Osteocyte (in vitro differentiated cells): ENCODE results near the gene PRKCE. TPM values are rescaled to one million over a fixed set of nuclear protein-coding genes. Genes with fewer than 3 reads are reported as not detected.

Source experiments
- DNase-seq: peaks from one replicate; pipeline ENCODE4 v3.0.0; 2021; ENCODE audit warnings: mixed read lengths; ENCODE audit not compliant: unreplicated experiment; ENCODE audit errors: extremely low spot score
- H3K27ac Mint-ChIP-seq: one replicate; pipeline ENCODE4 v1.8.0; 2021; ENCODE audit warnings: mild to moderate bottlenecking, mixed read lengths; ENCODE audit not compliant: unreplicated experiment
- H3K27me3 Mint-ChIP-seq: one replicate; pipeline ENCODE4 v1.8.0; 2021; ENCODE audit warnings: mixed read lengths; ENCODE audit not compliant: unreplicated experiment
- H3K36me3 Mint-ChIP-seq: one replicate; pipeline ENCODE4 v1.8.0; 2021; ENCODE audit warnings: mixed read lengths; ENCODE audit not compliant: unreplicated experiment
- H3K4me1 Mint-ChIP-seq: one replicate; pipeline ENCODE4 v1.8.0; 2021; ENCODE audit warnings: mixed read lengths; ENCODE audit not compliant: unreplicated experiment
- H3K4me3 Mint-ChIP-seq: one replicate; pipeline ENCODE4 v1.8.0; 2021; ENCODE audit warnings: mild to moderate bottlenecking, moderate library complexity, mixed read lengths; ENCODE audit not compliant: unreplicated experiment
- H3K9me3 Mint-ChIP-seq: one replicate; pipeline ENCODE4 v1.8.0; 2021; ENCODE audit warnings: mixed read lengths; ENCODE audit not compliant: unreplicated experiment
- total RNA-seq: library from RNA; stranded (reverse); gene quantifications from 2 replicates; pipeline ENCODE4 v1.2.1, GENCODE V29; 2021
- TF ChIP-seq, protein P1 (sequence below): fragments of 200-600 bp; sonication (generic); IDR thresholded peaks from 2 replicates; pipeline ENCODE4 v1.5.0; 2021; ENCODE audit warnings: antibody characterized with exemption, mild to moderate bottlenecking, moderate library complexity

Gene PRKCE
- total RNA-seq, 1 donor from 2014 or later, result 13.8 TPM

DNA sequence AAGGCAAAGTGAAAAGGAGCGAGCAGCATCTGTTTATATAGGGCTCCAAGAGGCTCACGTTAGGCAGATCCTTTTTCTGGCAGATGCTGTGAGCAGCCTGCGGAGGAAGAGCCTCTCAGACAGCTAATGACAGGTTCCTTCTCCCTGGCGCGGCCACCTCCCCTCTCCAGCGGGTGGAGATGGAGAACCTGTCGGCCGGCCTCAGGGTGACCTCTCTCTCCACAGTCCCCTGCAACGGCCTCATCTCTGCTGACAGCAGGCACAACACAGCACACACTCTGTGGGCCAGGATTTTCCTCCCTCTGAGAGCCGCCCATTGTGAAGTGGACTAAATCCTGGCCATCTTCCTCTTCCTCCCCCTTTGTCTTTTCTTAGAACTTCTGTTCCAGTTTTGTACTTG lies 119.8 kb downstream of the PRKCE start:
- Mint-ChIP-seq H3K4me3 (no peak overlapping the region), H3K9me3 (no peaks in the 10 kb centered on the region), H3K27me3 (no peaks in the 10 kb centered on the region), H3K4me1 (peaks cover 5% of the 10 kb centered on the region), H3K27ac (no peak overlapping the region), H3K36me3 (no peaks in the 10 kb centered on the region)
- no peak for DNase-seq
- TF ChIP-seq, protein P1, sequence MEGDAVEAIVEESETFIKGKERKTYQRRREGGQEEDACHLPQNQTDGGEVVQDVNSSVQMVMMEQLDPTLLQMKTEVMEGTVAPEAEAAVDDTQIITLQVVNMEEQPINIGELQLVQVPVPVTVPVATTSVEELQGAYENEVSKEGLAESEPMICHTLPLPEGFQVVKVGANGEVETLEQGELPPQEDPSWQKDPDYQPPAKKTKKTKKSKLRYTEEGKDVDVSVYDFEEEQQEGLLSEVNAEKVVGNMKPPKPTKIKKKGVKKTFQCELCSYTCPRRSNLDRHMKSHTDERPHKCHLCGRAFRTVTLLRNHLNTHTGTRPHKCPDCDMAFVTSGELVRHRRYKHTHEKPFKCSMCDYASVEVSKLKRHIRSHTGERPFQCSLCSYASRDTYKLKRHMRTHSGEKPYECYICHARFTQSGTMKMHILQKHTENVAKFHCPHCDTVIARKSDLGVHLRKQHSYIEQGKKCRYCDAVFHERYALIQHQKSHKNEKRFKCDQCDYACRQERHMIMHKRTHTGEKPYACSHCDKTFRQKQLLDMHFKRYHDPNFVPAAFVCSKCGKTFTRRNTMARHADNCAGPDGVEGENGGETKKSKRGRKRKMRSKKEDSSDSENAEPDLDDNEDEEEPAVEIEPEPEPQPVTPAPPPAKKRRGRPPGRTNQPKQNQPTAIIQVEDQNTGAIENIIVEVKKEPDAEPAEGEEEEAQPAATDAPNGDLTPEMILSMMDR, result no peak

DNA sequence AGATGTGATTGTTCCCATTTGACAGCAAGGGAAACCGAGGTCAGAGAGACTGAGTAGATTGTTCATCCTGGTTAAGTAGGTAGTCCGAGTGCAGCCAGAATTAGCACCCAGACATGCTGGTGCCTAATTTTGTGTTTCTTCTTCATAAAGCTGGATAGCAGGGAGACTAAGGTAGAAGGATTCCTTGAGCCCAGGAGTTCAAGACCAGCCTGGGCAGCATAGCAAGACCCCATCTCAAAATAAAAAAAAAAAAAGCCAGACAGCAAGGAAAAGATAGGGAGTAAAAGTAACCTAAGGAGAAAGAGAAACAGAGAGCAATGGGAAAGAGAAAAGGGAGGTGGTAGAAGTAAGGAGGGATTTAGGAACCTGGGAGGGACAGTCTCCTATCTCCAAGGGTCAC lies 120.6 kb downstream of the PRKCE start:
- Mint-ChIP-seq H3K4me1 (peaks cover 5% of the 10 kb centered on the region), H3K4me3 (no peak overlapping the region), H3K27me3 (no peaks in the 10 kb centered on the region), H3K27ac (no peak overlapping the region), H3K9me3 (no peaks in the 10 kb centered on the region), H3K36me3 (no peaks in the 10 kb centered on the region)
- TF ChIP-seq, protein P1, result no peak
- no peak for DNase-seq

GRCh38 chr2:45773909-45774308 lies 122.4 kb downstream of the PRKCE start:
- TF ChIP-seq, protein P1, result no peak
- H3K4me3 Mint-ChIP-seq, result no peak overlapping the region
- H3K9me3 Mint-ChIP-seq, result no peaks in the 10 kb centered on the region
- peaks cover 5% of the 10 kb centered on the region for H3K4me1 Mint-ChIP-seq
- H3K27ac Mint-ChIP-seq, result no peak overlapping the region
- H3K36me3 Mint-ChIP-seq, result no peaks in the 10 kb centered on the region
- DNase-seq, result no peak
- no peaks in the 10 kb centered on the region for H3K27me3 Mint-ChIP-seq

GRCh38 chr2:45774688-45775244 lies 123.3 kb downstream of the PRKCE start:
- no peaks in the 10 kb centered on the region for H3K27me3 Mint-ChIP-seq
- TF ChIP-seq, protein P1, result no peak
- H3K27ac Mint-ChIP-seq, result no peak overlapping the region
- peaks cover 5% of the 10 kb centered on the region for H3K4me1 Mint-ChIP-seq
- H3K9me3 Mint-ChIP-seq, result no peaks in the 10 kb centered on the region
- H3K36me3 Mint-ChIP-seq, result no peaks in the 10 kb centered on the region
- H3K4me3 Mint-ChIP-seq, result no peak overlapping the region
- no peak for DNase-seq

DNA sequence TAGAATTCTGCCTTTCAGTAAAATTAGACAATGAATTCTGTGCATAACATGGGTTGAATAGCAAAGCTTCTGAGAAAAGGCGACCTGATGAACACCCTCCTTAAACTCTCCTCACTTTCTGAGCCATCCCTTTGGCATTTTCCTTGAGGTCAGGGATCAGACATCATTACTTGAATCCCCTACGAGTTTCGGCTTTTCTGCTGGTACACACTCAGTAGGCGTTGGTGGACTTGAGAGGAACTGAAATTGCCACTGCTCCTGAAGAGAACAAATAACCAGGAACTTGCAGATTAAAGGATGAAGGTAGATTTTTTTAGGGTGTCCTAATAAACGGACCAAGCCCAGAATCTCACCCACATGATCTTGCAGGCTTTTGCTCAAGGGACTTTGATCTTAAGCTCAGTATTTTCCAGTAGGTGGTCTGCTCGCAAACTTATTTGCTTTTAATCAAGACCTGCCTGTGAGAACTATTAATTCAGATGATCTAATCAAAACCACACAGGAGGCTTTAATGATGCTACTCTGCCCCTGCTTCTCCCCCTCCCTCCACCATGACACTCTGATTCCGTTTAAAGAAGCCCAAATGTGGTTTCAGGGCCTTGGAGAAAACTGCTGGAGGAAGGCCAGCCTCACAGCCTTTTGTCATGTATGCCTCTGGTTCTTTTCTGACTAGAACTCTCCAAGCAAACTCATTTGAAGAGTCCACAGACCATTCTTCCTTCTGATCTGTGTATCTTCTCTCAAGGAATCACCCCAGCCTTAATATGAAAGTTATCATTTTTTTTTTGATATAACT lies 124.9 kb downstream of the PRKCE start:
- TF ChIP-seq, protein P1, result no peak
- Mint-ChIP-seq H3K9me3 (no peaks in the 10 kb centered on the region), H3K27me3 (no peaks in the 10 kb centered on the region), H3K4me3 (no peak overlapping the region), H3K36me3 (no peaks in the 10 kb centered on the region), H3K27ac (no peak overlapping the region), H3K4me1 (peaks cover 5% of the 10 kb centered on the region)
- no peak for DNase-seq
